SW480 (cell line): ENCODE data around the gene XRCC5.

Source experiments
- DNase-seq: peaks from one replicate; pipeline ENCODE4 v3.0.0-alpha.2; 2016; ENCODE audit warnings: low spot score

The XRCC5 gene

GRCh38 chr2:216233281-216233995, 124.3 kb downstream of the XRCC5 start:
- no peak for DNase-seq

GRCh38 chr2:216234106-216234505, 125.0 kb downstream of the XRCC5 start:
- no peak for DNase-seq

DNA sequence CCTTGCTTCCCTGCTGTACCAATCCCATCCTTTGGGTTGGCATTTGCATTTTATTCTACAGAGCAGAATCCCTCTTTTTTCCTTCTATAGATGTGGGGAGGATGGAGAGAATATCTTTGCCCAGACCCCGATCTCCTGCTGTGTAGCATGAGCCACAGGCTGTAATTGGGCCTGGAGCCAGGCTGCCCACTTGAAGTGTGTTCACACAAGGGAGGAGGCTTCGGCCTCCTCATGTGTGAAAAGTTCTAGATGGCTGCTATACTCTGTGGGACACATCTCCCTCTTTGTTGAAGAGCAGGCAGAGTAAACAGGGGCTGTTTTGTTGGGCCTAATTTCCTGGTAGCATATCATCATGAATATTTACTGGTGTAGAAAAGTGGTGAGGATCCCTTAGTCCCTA, 126.3 kb downstream of the XRCC5 start:
- no peak for DNase-seq

GRCh38 chr2:216235896-216236295, 126.7 kb downstream of the XRCC5 start:
- no peak for DNase-seq

DNA sequence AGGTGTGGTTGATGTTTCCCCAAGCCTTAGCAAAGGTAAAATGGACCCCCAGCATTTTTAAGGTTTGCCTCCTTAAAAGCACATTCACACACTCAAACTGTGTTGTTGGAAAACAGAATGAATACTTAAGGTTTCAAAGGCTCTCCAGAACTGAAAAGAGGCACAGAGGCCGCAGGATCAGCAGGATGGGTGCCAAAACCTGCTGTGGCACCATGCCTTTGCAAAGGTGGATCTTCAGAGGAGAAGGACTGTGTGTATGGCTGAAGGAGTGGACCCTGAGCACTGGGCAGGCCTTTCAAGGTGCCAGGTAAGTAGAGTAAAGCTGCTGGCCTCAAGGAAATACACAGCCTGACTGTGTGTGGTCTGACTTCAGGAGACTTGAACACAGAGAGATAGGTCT, 127.3 kb downstream of the XRCC5 start:
- no peak for DNase-seq

DNA sequence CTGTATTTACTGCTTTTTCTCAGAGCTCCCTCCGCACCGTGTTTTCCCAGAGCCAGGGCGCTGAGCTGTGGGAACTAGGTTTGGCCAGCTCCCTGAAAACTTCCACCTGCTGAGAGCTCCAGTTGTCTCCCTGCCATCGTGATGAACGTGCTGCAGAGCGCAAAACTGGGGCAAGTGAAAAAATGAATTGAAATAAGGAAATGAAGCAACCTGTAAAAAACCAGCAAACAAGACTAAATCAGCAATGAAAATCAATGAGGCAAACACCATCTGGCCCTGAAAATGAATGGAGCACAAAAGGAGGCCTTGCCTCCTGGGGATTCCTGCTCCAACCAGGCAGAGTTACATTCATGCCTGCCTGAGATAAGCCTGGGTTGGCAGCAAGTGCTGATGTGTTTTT, 133.2 kb downstream of the XRCC5 start:
- no peak for DNase-seq

DNA sequence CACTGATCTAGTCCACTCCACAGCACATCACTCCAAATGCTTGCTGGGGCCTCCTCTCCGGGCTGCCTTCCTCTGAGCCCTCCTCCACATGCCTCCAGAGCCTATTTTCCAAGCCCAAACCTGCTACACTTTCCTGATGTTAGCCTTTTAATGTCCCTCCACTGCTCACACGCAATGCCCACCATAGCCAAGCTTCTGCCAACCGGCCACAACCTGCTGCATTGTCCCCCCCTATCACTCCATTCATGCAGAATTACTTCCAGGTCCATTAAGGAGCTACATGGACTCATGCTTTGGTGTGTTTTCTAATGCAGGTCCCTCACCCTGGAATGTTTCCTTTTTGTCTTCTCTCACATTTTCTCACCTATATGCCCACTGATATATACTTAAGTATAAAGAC, 133.9 kb downstream of the XRCC5 start:
- no peak for DNase-seq

DNA sequence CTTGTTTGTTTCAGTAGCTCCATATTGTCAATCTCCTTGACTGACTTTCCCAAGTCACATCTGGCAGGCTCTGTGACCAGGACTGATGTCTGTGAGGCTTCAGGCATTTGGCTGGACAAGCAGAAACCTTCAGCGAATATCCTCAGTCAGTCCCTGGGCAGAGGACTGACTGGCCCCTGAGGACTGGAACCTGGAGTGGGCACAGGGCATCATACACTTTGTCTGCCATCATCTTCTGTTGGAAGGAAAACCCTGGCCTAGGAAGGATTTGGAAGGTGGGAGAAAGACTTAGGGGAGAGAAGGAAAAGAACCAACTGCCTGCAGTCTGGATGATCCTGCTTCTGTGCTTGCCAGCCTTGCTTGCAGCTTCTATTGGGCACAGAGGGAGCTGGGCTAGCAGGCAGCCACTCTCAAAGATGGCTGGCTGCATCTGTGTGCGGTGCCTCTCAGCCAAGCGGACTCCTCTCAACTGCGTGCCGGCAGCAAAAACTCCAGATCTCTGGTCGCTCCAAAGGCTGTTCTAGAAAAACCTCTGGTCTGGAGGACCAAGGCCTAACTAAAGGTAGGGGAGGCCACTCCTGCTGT, 136.3 kb downstream of the XRCC5 start:
- no peak for DNase-seq

- DNase-seq: no peak
Observed at GRCh38 chr2:216246766-216247165, 137.6 kb downstream of the XRCC5 start.
